IMR-90 (cell line): ENCODE results near the gene DDX54. TPM values are rescaled to one million over a fixed set of nuclear protein-coding genes. Genes with fewer than 3 reads are reported as not detected.

ENCODE experiments used
- ATAC-seq: fragments of 200-7000 bp; cut with Tn5 transposase; 2 replicates; pipeline ENCODE4 v1.9.1; 2020; ENCODE audit warnings: low read depth, mild to moderate bottlenecking, moderate library complexity
- BruUV-seq: library from RNA; stranded (reverse); fragments of 400-500 nt; replicated peaks from 2 replicates; lab custom pipeline; 2021; lab: Mats Ljungman, UMichigan
- CTCF ChIA-PET: fragments of 300-600 bp; formaldehyde crosslinking; extraction: SDS; loops from one replicate; lab custom pipeline; 2021; ENCODE audit warnings: antibody characterized with exemption; lab: Yijun Ruan, JAX
- POLR2A ChIA-PET: fragments of 300-600 bp; sonication (Branson Sonifier 250); formaldehyde crosslinking; loops from one replicate; lab custom pipeline; 2022; ENCODE audit warnings: antibody characterized with exemption; ENCODE audit not compliant: unreplicated experiment; lab: Charles Lee
- DNase-seq: peaks from one replicate; pipeline ENCODE4 v3.0.0; 2013
- H2AFZ ChIP-seq: replicated peaks from 2 replicates; pipeline ENCODE3; 2013; ENCODE audit warnings: low read length, mild to moderate bottlenecking; ENCODE audit not compliant: poor library complexity
- H2AK5ac ChIP-seq: 2 replicates; pipeline ENCODE4 v1.6.1; 2013; ENCODE audit warnings: low read depth, low read length, inconsistent platforms
- H2AK9ac ChIP-seq: replicated peaks from 2 replicates; pipeline ENCODE3; 2013; ENCODE audit warnings: mild to moderate bottlenecking, low read depth, low read length, moderate library complexity; ENCODE audit not compliant: poor library complexity
- H2BK120ac ChIP-seq: 2 replicates; pipeline ENCODE4 v1.6.1; 2013; ENCODE audit warnings: low read depth, low read length, inconsistent platforms
- H2BK15ac ChIP-seq: 3 replicates; pipeline ENCODE4 v1.6.1; 2013; ENCODE audit warnings: low read depth, low read length, inconsistent platforms
- H2BK20ac ChIP-seq: 2 replicates; pipeline ENCODE4 v1.6.1; 2013; ENCODE audit warnings: low read depth, mild to moderate bottlenecking, inconsistent platforms, low read length, moderate library complexity
- H2BK5ac ChIP-seq: 2 replicates; pipeline ENCODE4 v1.6.1; 2013; ENCODE audit warnings: mild to moderate bottlenecking, low read depth, low read length, inconsistent platforms; ENCODE audit not compliant: poor library complexity, severe bottlenecking
- H3K14ac ChIP-seq: replicated peaks from 2 replicates; pipeline ENCODE4 v1.6.1; 2013; ENCODE audit warnings: low read depth, low read length, inconsistent platforms
- H3K18ac ChIP-seq: 2 replicates; pipeline ENCODE4 v1.6.1; 2013; ENCODE audit warnings: low read depth, low read length, control low read depth
- H3K23ac ChIP-seq: 2 replicates; pipeline ENCODE4 v1.6.1; 2013; ENCODE audit warnings: low read depth, low read length, inconsistent platforms
- H3K27ac ChIP-seq: 2 replicates; pipeline ENCODE4 v1.5.1; 2013; ENCODE audit warnings: mild to moderate bottlenecking, control low read depth, low read length; ENCODE audit not compliant: insufficient read depth
- H3K27me3 ChIP-seq: 2 replicates; pipeline ENCODE4 v1.6.1; 2013; ENCODE audit warnings: low read length; ENCODE audit not compliant: control insufficient read depth, insufficient read depth
- H3K36me3 ChIP-seq: 2 replicates; pipeline ENCODE4 v1.6.1; 2013; ENCODE audit warnings: low read length, mixed read lengths; ENCODE audit not compliant: control insufficient read depth, insufficient read depth
- H3K4ac ChIP-seq: 2 replicates; pipeline ENCODE4 v1.6.1; 2013; ENCODE audit warnings: low read depth, low read length, inconsistent platforms
- H3K4me1 ChIP-seq: 2 replicates; pipeline ENCODE4 v1.6.1; 2013; ENCODE audit warnings: low read length, mixed read lengths; ENCODE audit not compliant: control insufficient read depth, insufficient read depth
- H3K4me2 ChIP-seq: 2 replicates; pipeline ENCODE4 v1.6.1; 2013; ENCODE audit warnings: low read depth, mild to moderate bottlenecking, control low read depth, low read length, moderate library complexity
- H3K4me3 ChIP-seq: 2 replicates; pipeline ENCODE4 v1.5.1; 2013; ENCODE audit warnings: low read depth, mild to moderate bottlenecking, control low read depth, low read length, moderate library complexity; ENCODE audit not compliant: insufficient read depth
- H3K56ac ChIP-seq: 2 replicates; pipeline ENCODE4 v1.6.1; 2013; ENCODE audit warnings: low read length, inconsistent platforms; ENCODE audit not compliant: insufficient read depth; ENCODE audit errors: extremely low read depth
- H3K79me1 ChIP-seq, 2 experiments: 2 replicates each; pipeline ENCODE4 v1.6.1; 2013; ENCODE audit warnings: low read length in 2 of 2, inconsistent platforms in 1 of 2, low read depth in 1 of 2
- H3K9ac ChIP-seq: 2 replicates; pipeline ENCODE4 v1.6.1; 2013; ENCODE audit warnings: low read depth, low read length, control low read depth
- H3K9me1 ChIP-seq: 2 replicates; pipeline ENCODE4 v1.6.1; 2013; ENCODE audit warnings: low read length, inconsistent platforms; ENCODE audit not compliant: insufficient read depth
- H3K9me3 ChIP-seq: 2 replicates; pipeline ENCODE4 v1.6.1; 2013; ENCODE audit warnings: low read length; ENCODE audit not compliant: control insufficient read depth, insufficient read depth
- H4K20me1 ChIP-seq: 2 replicates; pipeline ENCODE4 v1.6.1; 2013; ENCODE audit warnings: low read length, inconsistent platforms; ENCODE audit not compliant: insufficient read depth
- H4K5ac ChIP-seq: 2 replicates; pipeline ENCODE4 v1.6.1; 2013; ENCODE audit warnings: mild to moderate bottlenecking, low read depth, low read length, control low read depth
- H4K8ac ChIP-seq, 2 experiments: 2 replicates each; pipeline ENCODE4 v1.6.1; 2013; ENCODE audit warnings: low read depth in 2 of 2, low read length in 2 of 2, control low read depth in 1 of 2, inconsistent platforms in 1 of 2
- H4K91ac ChIP-seq: 2 replicates; pipeline ENCODE4 v1.6.1; 2013; ENCODE audit warnings: low read depth, low read length, inconsistent platforms; ENCODE audit not compliant: insufficient read depth
- BHLHE40 ChIP-seq: fragments of 150-350 bp; IDR thresholded peaks from 2 replicates; pipeline ENCODE4 v1.6.1; 2016; ENCODE audit warnings: mild to moderate bottlenecking, low read depth, low read length
- CEBPB ChIP-seq: IDR thresholded peaks from 2 replicates; pipeline ENCODE4 v1.6.1; 2012; ENCODE audit warnings: low read depth, low read length, improper control_type of control experiment
- ELK1 ChIP-seq: fragments of 150-350 bp; IDR thresholded peaks from 2 replicates; pipeline ENCODE4 v1.6.1; 2016; ENCODE audit warnings: low read depth, mild to moderate bottlenecking, low read length, moderate library complexity, borderline replicate concordance
- FOS ChIP-seq: fragments of 150-350 bp; IDR thresholded peaks from 2 replicates; pipeline ENCODE4 v1.6.1; 2016; ENCODE audit warnings: low read depth, low read length
- MAFK ChIP-seq: IDR thresholded peaks from 2 replicates; pipeline ENCODE4 v1.6.1; 2012; ENCODE audit warnings: low read depth, low read length, improper control_type of control experiment
- MAZ ChIP-seq: IDR thresholded peaks from 2 replicates; pipeline ENCODE4 v1.6.1; 2012; ENCODE audit warnings: low read depth, mild to moderate bottlenecking, low read length, improper control_type of control experiment, moderate library complexity, borderline replicate concordance
- POLR2A ChIP-seq: IDR thresholded peaks from 2 replicates; pipeline ENCODE4 v1.6.1; 2012; ENCODE audit warnings: mild to moderate bottlenecking, low read depth, low read length
- RAD21 ChIP-seq: IDR thresholded peaks from 2 replicates; pipeline ENCODE4 v1.6.1; 2012; ENCODE audit warnings: low read length, improper control_type of control experiment
- RCOR1 ChIP-seq: IDR thresholded peaks from 2 replicates; pipeline ENCODE4 v1.6.1; 2012; ENCODE audit warnings: mild to moderate bottlenecking, low read length, improper control_type of control experiment; ENCODE audit not compliant: insufficient replicate concordance
- RFX5 ChIP-seq: IDR thresholded peaks from 2 replicates; pipeline ENCODE4 v1.8.0; 2012; ENCODE audit warnings: low read depth, mild to moderate bottlenecking, low read length, moderate library complexity
- SMC3 ChIP-seq: fragments of 150-350 bp; IDR thresholded peaks from 2 replicates; pipeline ENCODE4 v1.6.1; 2016; ENCODE audit warnings: low read depth, mild to moderate bottlenecking, antibody characterized with exemption, low read length, moderate library complexity
- USF2 ChIP-seq: fragments of 150-350 bp; IDR thresholded peaks from 2 replicates; pipeline ENCODE4 v1.6.1; 2017; ENCODE audit warnings: mild to moderate bottlenecking, antibody characterized with exemption, low read length, low read depth
- WGBS, 2 experiments: methylation state at CpG; one replicate each; pipeline versions ENCODE4 v1.1.5 to v1.1.7; 2013; ENCODE audit warnings: missing lambda C conversion rate in 2 of 2; ENCODE audit not compliant: insufficient read length in 1 of 2; ENCODE audit errors: extremely low coverage in 2 of 2; 5-methylcytosine and 5-hydroxymethylcytosine counted together
- dilution Hi-C: fragments of 300-500 bp; cut with HindIII; formaldehyde crosslinking; loops from one replicate; pipeline ENCODE4 v1.14.3; 2018; ENCODE audit warnings: low sequenced_read_pairs; ENCODE audit not compliant: unreplicated experiment
- in situ Hi-C: fragments of 300-500 bp; cut with MboI; formaldehyde crosslinking; loops from 3 replicates; pipeline ENCODE4 v1.14.3; 2019; ENCODE audit warnings: low sequenced_read_pairs, inconsistent platforms, mixed read lengths
- intact Hi-C: fragments of 100-400 bp; cut with micrococcal nuclease; formaldehyde crosslinking; loops from 2 replicates; pipeline ENCODE4 v1.10.0; 2022
- polyA plus RNA-seq, 3 experiments: library from polyadenylated mRNA; depleted of rRNA; stranded (reverse); fragments of >200 nt; gene quantifications; 2 replicates each; pipeline ENCODE4 v1.2.3, GENCODE V29; 2012; ENCODE audit warnings: low replicate concordance in 1 of 3
- total RNA-seq: library from RNA; depleted of rRNA; stranded (reverse); fragments of >200 nt; gene quantifications from 2 replicates; pipeline ENCODE4 v1.2.3, GENCODE V29; 2012
- TF ChIP-seq, protein P1 (sequence below): conservative IDR thresholded peaks from 2 replicates; pipeline ENCODE4 v1.5.1; 2012; ENCODE audit warnings: mild to moderate bottlenecking, low read depth, low read length, improper control_type of control experiment

Gene DDX54
- total and polyA plus RNA-seq, 2 of the 4 experiments (the other 2 are of a cell fraction): 23.8 to 47.5 TPM

DNA sequence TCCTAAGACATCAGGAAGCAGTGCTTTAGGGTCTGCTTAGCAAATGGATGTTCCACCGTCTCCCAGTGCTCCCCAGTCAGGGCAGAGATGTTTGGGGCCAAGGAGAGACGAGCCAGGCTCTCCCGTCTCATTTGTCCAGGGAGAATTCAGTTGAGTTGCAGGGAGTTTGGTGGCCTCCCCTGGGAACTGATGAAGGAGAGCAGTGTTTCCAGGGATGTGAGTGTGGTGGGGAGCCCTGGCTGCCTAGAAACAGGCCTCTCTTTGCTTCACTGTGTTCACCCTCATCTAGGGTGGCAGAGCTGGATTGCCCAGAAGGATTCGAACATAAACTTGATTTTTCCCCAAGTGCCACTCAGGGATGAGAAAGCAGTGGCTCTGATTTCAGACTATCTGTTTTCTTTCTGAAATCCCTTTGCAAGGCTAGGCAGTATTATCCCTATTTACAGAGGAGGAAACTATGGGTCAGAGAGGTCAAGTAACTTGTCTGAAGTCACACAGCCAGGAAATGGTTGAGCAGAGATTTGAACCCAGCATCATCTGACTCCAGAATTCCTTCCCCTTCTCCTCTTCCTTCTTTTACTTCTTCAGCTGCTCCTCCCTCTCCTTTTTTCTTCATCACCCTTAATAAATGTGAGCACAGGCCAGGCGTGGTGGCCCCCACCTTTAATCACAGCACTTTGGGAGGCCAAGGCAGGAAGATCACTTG is 42.6 kb upstream of the DDX54 start:
- Histone ChIP-seq H3K9me1 (peaks cover 14% of the 10 kb centered on the region), H2BK15ac (no peak overlapping the region), H4K8ac (no peak overlapping the region), H2AK9ac (no peak overlapping the region), H3K56ac (no peak overlapping the region), H3K9me3 (peaks cover 4% of the 10 kb centered on the region), H3K4ac (no peak overlapping the region), H3K79me1 (0 out of 4 replicates have a peak, but pooled peaks cover 0 to 4% of the 10 kb centered on the region in 2 experiments), H3K23ac (no peak overlapping the region), H2BK5ac (no peak overlapping the region), H2AFZ (no peak overlapping the region), H2BK20ac (no peak overlapping the region), H4K91ac (no peak overlapping the region), H2AK5ac (no peak overlapping the region), H3K36me3 (peaks cover 33% of the 10 kb centered on the region), H4K5ac (no peak overlapping the region), H3K9ac (no peak overlapping the region), H3K4me3 (no peak overlapping the region), H3K4me2 (no peak overlapping the region), H4K20me1 (peaks cover 5% of the 10 kb centered on the region; the same call in 1 of the 2 replicates), H2BK120ac (no peak overlapping the region), H3K18ac (no peak overlapping the region), H3K4me1 (peaks cover 6% of the 10 kb centered on the region), H3K27me3 (no peaks in the 10 kb centered on the region), H3K27ac (no peak overlapping the region), H3K14ac (no peak overlapping the region)
- TF ChIP-seq, protein P1, sequence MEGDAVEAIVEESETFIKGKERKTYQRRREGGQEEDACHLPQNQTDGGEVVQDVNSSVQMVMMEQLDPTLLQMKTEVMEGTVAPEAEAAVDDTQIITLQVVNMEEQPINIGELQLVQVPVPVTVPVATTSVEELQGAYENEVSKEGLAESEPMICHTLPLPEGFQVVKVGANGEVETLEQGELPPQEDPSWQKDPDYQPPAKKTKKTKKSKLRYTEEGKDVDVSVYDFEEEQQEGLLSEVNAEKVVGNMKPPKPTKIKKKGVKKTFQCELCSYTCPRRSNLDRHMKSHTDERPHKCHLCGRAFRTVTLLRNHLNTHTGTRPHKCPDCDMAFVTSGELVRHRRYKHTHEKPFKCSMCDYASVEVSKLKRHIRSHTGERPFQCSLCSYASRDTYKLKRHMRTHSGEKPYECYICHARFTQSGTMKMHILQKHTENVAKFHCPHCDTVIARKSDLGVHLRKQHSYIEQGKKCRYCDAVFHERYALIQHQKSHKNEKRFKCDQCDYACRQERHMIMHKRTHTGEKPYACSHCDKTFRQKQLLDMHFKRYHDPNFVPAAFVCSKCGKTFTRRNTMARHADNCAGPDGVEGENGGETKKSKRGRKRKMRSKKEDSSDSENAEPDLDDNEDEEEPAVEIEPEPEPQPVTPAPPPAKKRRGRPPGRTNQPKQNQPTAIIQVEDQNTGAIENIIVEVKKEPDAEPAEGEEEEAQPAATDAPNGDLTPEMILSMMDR: no peak
- TF ChIP-seq RAD21: no peak
- TF ChIP-seq USF2: no peak
- TF ChIP-seq CEBPB: no peak
- TF ChIP-seq SMC3: no peak
- no peak for TF ChIP-seq MAFK
- TF ChIP-seq MAZ: no peak
- no peak for TF ChIP-seq POLR2A
- no peak for TF ChIP-seq BHLHE40
- no peak for TF ChIP-seq FOS
- no peak for TF ChIP-seq RCOR1
- no peak for TF ChIP-seq ELK1
- TF ChIP-seq RFX5: no peak
- BruUV-seq: no TSS peak
- intact Hi-C loops (no loop called here), in situ Hi-C loops (no loop called here), dilution Hi-C loops (no loop called here)
- POLR2A ChIA-PET: no interaction called here
- DNase-seq: no peak
- ATAC-seq: no peak
- CTCF ChIA-PET: no interaction called here
- 80% methylated on average over 1 of the region's 5 CpGs; no CpG with 5 or more reads in 1 of the 2 experiments for WGBS, 2 experiments
